Fibroblast of skin of right biceps (primary cell): ENCODE measurements around the gene SMIM43.

Source experiments
- DNase-seq: peaks from one replicate; pipeline ENCODE4 v3.0.0-alpha.2; 2013

The SMIM43 gene

DNA sequence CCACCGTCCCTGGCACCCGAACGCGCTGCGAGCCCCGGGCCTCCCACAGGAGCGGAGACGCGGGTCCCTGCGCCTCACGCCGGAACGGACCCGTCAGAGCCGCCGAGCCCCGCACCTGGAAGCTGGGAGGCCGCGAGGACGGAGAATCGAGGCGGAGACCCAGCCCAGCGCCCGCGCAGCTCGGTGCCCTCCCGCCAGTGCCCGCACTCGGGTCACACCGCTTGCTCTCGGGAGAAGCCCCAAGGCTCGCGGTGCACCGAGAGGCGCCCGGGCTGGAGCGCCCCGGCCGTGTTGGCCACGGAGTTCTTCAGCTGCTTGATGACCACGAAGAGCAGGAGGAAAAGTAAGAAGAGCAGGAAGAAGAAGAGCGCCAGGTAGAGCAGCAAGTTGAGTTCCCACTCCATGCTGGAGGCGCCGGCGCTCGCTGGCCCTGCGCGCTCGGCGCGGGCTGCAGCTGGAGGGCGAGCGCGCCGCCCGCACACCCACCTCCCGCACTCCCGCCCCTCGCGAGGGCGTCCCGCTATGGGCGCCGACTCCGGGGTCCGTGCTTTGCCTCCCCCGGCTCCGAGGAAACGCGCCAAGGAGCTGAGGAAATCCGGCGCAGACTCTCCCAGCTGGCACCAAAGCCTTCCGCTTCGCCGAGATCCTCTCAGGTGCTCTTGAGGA lies at the start of gene SMIM43:
TSS of gene SMIM43 (minus strand) at position 463 of the 666 bp plus-strand sequence. CDS start at position 404, 59 bp downstream.
- peak; percentile 31 for DNase-seq

DNA sequence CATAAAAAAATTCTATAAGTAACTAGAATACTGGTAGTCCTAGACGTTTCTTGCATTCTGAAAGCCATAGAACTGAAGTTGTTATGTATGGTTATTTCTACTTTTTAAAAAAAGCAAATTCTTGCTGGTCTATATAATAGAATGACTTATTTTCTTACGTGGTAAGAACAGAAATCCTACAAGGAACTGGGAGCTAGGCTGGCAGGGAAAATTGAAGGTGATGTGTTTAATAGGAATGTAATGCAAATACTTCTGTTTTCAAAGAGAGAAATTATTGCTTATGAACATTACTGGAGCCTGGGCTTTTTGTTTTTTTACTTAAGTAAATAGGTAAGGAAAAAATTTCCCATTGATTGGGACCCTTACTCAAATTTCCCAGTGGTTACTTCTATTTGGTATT lies 49.8 kb upstream of the SMIM43 start:
- DNase-seq = peak; percentile 53

DNA sequence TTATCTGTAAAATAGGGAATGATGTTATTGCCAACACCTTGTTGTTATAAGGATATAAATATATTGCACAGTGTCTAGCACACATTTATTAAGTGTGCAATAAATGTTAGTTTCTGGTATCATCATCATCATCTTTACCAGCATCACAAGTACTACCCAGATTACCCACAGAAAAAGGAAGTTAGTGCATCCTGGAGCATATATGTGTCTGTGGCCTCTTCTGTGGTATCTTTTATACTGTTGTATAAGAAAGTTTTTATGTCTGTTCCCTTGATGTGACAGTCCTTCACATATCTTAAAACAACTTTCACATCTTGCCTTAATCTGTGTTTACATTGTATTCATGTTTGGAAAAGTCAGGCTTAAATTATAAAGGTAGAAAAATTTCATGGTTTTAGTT lies 46.2 kb upstream of the SMIM43 start:
- DNase-seq = no peak

DNA sequence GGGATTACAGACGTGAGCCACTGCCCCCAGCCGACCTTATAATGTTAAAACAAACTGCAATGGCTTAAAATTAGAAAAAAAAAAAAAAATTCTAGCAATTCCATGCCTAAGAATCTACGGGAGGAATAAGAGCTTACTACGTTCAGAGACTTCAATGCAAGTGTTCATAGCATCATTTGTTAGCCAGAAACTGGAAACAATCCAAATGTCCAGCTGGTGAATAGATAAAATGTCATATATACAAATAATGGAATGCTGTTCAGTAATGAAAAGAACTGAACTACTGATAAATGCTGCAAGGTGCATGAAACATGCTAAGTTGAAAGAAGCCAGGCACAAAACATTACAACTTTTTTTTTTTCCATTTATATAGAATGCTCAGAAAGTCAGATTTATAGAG lies 41.4 kb upstream of the SMIM43 start:
- no peak for DNase-seq

DNA sequence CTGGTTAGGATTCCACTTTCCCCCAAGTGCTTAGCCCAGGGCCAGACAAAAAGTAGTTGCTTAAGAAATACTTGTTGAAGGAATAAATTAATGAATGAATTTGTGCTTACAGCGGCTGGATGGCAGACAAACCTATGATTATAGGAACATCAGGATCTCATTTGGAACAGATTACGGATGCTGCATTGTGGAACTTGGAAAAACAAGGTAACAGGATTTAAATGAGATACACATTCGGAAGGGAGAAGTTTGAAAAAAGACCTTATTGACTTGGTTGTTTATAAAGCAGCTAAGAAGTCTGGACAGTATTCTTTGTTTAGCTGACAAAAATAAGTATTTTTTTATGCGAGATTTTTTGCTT lies 36.7 kb upstream of the SMIM43 start:
- no peak for DNase-seq

DNA sequence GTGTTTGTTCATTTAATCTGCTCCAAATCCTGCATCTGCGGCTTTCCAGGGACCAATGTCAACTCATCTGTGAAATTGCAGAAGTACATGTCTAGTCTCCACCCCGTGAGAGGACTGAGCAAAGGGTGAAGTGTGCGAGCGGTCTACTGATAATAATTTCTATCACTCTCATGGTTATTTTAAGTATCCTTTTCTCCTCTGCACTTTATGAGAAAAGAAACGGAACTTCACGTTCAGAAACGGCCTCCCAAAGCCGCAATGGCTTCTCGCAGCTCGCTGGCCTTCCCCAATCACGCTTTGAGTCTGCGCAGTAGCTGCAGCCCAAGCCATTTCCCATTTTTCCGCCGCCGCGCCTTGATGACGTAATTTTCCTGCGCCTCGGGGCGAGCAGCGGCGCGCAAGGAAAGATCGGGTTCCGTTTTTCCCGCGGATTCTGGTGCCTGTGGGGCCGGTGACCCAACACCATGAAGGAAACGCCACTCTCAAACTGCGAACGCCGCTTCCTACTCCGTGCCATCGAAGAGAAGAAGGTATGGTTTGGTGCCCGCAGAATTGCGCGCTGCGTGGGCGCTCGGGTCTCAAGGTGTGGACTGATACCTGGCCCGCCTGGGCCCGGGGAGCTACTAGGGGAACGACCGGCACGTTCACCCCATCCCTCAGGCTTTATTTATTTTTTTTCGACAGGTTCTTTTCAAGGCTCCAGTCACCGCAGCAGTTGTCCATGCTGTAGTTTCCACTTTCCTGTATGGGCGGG lies 36.2 kb upstream of the SMIM43 start, which contains the start of gene EXOSC9:
TSS of gene EXOSC9 (plus strand) at position 363 of the 754 bp plus-strand sequence. CDS start at position 465, 102 bp downstream.
- DNase-seq = peak; percentile 96

DNA sequence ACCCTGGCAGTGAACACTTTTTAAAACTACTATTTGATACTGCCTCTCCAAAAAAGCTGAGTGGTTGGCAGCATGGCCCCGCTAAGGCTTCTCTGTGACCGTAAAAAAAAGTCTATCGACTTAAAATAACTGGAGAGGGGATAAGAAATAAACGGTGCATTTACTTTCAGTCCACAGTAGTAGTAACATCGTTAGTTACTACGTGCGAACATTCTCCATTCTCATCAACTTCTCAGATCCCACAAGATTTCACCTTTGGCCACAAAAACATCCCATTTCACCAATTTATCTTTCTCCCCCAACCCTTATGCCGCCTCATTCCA lies 35.6 kb upstream of the SMIM43 start:
- no peak for DNase-seq

DNA sequence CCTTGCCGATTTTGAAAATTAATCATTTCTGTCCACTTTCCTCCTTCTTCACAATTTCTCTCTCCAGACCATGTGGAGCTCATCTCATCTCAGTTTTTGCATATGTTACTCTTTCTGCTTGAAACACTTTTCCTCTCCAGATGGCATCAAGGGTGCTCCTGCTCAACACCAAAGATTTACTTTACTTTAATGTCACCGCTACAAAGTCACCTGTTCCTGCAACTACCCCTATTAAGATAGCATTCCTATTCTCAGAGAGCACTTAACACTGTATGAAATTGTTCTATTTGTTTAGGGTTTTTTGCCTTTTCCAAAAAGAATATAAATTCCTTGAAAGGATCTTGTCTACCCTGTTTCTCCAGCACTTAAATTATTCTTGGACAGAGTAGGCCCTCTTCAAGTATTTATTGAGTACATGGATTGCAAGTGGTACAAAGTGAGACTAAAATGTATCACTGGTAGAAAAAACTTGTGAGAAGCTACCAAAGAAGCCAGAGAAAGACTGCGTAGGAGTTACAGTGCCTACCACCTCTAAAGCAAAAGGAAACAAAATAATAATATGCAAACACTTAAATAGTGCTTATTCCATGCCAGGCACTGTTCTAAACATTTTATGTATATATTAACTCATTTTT lies 35.0 kb upstream of the SMIM43 start:
- no peak for DNase-seq

DNA sequence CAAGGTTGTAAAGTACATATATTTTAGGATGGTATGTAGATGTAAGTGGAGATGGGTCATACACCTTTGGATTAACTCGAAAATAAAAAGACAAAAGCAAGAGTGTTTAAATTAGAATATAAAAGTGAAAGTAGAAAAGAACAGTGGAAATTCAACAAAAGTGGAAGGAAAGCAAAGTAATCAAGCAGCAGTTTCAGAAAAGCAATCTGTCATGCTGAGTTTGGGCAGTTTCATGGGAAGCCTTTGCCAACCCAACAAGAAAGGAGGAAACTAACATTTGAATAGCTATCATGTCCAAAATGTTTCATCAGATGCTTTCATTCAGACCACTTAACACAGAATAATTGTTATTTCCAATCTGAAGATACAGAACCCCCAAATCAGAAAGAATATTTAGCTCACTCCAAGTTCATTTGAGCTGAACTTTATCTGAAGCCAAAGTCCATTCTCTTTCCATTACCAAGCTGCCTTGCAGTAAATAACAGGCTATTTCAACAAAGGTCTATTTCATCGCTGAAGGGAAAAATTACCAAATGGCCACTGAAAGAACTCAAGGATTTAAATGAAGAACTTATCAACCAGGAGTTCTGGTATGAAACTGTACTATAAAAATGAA lies 34.4 kb upstream of the SMIM43 start:
- DNase-seq = no peak

DNA sequence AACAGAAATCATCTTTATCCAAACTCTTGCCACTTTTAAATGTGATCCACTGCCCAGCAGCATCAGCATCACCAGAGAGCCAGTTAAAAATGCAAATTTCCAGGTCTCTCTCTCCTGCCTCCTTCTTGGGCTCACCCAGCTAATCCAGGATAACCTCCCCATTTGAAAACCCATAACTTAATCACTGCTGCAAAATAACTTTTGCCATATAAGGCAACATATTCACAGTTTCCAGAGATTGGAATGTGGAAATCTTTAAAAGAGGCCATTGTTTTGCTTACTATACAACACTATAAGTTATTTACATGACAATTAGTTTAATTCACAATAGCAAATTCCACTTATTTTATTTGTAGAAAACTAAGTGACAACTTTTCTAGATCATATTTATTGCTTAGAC lies 31.3 kb upstream of the SMIM43 start:
- DNase-seq = peak; percentile 49

DNA sequence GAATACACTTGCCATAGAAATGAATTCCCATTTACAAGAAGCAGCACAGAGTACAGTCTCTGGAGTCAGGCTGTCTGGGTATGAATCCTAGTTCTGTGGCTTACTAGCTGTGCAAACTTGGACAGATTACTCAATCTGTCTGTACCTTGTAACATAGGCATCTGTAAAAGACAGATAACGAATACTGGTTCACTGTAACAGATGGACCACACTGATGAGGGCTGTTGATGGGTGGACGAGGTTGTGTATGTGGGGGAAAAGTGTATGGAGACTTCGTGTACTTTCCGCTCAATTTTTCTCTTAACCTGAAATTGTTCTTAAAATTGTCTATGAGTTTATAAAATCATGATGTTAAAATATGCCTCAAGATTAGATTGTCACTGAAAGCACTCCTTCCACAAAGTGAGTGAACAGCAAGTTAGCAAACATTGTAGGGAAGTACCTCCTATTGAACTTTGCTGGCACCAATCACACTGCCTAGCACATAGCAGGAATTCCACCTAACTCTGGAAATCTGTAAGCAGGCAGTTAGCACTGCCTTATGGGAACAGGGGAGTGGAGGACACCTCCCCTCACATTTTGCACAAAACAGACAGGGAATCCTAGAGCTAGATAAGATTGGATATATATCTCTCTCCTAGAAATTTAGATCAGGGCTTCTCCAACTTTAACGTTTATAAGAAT lies 29.7 kb upstream of the SMIM43 start:
- DNase-seq = peak; percentile 50

DNA sequence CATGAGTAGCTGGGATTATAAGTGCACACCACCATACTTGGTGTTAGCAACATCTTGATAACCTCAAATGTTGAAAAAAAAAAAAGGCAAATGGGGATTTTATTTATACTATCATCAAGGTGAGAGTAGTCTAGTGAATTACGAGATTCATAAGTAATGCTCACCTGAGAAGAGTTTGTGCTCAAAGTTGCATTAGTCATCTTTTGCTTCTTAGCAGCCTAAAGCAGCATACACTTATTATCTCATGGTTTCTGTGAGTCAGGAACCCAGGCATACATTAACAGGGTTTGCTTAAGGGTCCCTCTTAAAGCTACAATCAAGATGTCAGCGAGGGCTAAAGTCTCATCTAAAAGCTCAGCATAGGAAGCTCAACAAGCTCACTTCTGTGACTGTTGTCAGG lies 28.0 kb upstream of the SMIM43 start:
- no peak for DNase-seq

DNA sequence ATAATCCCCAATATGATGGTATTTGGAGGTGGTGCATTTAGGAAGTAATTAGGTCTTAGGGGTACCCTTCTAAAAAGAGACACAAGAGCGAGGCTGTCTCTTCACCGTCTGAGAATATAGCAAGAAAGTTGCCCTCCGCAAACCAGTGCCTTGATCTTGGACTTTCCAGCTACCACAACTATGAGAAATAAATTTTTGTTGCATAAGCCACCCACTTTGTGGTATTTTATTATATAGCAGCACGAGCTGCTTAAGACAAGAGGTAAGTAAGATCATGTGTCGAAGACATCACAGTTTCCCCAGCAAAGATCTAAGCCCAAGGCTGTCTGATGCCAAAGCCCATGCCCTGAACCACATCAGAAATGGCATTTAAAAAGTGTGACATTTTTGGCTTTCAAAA lies 26.5 kb upstream of the SMIM43 start:
- peak; percentile 90 for DNase-seq

DNA sequence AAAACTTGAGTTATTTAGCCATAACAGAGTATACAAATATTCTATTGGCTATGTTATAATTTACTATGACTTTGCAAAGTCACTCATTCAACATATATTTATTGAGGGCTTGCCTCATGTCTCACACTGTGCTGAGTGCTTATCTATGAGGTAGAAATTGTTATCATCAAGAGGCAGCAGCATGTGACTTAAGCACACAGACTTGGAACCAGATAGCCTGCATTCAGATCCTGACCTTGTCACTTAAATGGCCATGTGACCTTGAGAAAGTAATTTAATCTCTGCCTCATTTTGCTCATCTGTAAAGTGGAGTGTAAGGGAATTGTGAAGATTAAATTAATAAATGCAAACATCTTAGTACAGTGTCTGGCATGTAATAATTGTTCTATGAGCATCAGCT lies 26.0 kb upstream of the SMIM43 start:
- no peak for DNase-seq

DNA sequence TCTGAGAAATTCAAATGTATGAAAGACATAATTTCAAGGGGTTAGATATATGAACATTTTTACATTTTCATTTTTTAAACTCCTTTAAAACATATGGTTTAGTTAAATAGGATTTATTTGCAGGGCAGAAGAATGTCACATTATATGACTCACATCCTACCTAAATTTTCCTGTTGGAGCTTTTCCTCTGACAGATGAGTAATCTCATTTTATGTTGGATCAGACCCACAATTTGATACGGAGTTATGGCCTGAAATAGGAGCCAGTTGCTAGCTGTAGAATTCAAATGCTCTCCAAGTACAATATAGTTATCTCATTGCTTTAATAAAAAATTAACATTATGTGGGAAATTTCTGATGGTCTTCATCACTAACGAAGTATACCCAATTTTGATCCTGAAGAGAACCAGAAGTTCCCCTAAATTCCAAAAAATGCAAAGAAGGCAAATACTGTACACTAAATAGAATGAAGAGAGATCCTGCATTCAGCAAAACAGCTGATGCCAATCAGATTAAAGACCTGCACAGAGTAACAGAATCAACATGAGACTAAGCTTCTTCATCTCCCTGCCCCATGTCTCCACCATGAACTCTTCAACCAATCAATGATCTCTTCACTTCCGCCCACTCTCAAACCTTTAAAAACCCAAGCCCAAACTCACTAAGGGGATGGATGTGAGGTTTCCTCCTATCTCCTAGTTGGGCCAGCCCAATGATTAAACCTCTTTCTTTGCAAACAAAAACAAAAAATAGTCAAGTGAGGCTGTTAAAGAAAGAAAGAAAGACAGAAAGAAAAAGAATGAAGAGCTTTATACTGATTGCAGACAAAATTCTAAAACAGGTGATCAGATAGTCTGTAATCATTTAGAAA lies 25.2 kb upstream of the SMIM43 start:
- peak; percentile 93 for DNase-seq

DNA sequence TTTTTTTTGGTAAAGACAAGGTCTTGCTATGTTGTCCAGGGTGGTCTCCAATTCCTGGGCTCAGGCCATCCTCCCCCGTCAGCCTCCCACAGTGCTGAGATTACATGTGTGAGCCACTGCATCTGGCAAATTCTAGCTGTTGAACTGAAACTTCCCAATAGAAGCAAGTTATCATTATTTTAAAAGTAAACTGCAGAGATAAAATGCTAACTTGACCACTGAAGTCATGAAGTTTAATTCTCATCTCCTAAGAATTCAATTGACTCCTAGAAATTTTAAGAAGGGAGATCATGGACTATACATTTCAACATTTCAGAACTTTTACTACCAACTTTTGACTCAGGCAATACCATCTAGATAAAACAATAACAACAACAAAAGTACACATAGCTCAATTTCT lies 24.5 kb upstream of the SMIM43 start:
- peak; percentile 79 for DNase-seq

DNA sequence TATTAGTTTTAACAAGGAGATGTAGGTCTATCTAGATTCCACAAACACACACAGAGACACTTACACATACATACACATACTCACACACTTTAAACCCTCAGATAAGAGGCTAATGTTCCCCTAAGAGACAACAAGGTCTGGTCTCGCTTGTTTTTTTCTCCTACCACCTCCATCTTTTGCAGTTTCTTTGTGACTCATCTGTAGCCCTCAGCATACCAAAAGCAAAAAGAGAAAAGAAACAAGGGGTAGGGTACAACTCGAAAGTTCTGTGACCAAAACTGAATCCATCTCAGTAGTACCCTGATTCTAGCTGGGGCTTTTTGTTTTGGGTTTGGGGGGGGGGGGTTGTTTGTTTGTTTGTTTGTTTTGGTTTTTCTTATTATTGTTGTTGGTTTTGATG lies 23.9 kb upstream of the SMIM43 start:
- DNase-seq = no peak

DNA sequence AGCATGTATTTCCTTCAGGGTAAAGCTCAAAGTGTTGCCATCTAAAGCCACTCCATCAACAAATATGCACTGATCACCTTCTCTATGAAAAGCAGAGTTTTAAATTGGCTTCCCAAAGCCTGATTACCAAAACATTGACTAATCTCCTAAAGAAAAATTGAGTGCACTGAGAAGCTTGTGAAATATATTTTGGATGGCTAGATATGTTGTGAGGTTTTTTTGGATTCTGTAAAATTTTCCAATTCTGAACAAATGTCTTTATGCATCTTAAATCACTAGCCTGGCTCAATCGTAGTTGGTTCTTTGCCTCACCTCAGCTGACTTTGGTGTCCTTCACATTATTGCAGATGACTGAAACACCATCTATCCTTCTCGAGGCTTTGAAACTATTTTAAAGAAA lies 21.3 kb upstream of the SMIM43 start:
- DNase-seq = no peak

DNA sequence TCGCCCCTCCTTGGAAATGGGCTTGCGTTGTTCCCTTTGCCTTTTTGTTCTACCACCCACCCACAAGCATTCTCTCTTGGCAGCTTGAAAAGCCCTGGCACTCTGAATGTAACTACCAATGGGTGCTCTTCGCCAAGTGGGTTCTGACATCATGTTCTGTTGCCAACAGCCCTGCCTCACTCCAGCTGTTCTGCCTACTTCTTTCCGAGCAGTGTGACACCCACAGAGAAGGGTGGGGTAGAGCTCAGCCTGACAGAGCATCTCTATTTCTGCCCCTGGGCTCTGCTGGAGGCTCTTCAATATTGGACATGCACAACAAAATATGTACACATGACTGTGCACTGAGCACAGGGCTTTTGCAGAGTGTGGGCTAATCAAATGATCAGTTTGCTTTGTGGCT lies 20.5 kb upstream of the SMIM43 start:
- peak; percentile 44 for DNase-seq

DNA sequence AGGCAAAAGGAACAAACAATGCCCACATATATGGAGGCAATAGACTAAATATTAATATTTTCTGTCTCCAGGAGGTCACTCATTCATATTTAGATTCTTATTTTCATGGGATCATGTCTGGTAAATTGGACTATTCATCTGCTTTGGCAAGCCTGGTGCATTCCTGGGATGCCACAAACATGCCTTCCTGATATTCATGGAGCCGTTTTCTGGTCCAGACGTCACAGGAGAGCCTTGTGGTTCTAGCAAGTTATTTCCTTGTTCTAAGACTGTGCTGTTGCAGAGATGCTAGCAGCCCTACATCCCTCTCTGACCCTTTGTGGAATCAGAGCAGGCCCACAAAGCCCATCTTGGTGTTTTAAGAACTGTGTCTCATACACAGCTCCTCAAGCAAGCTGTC lies 20.0 kb upstream of the SMIM43 start:
- peak; percentile 99 for DNase-seq

DNA sequence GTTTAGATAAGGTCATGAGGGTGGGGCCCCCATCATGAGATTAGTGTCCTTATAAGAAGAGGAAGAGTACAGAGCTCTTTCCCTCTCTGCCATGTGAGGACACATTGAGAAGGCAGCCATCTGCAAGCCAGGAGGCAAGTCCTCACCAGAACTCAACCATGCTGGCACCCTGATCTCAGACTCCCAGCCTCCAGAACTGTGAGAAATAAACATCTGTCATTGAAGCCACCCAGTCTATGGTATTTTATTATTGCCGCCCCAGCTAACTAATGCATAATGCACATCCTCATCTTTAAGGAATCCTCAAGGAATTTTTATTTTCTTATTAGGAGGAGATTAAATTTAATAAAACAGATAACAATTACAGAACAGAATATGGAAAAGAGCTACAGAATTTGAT lies 19.4 kb upstream of the SMIM43 start:
- DNase-seq = peak; percentile 63

DNA sequence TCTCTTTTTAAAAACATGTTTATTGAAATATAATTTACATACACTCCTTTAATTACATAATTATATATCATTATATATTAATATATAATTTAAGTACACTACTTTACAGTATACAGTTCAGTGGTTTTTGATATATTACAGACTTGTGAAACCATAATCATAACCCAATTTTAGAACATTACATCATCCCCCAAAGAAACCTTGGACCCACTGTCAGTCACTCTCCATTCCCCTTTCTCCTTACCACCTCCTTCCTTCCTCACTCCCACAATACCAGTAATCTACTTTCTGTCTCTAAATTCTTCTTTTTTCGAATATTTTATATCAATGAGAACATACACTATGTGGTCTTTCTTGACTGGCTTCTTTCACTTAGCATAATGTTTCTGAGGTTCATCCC lies 18.2 kb upstream of the SMIM43 start:
- no peak for DNase-seq
